ENCODE results near the gene FRS2. TPM values are rescaled to one million over a fixed set of nuclear protein-coding genes. Genes with fewer than 3 reads are reported as not detected.

Gene FRS2
- total RNA-seq, 1 experiment from 2014 or later, result 23.3 TPM

DNA sequence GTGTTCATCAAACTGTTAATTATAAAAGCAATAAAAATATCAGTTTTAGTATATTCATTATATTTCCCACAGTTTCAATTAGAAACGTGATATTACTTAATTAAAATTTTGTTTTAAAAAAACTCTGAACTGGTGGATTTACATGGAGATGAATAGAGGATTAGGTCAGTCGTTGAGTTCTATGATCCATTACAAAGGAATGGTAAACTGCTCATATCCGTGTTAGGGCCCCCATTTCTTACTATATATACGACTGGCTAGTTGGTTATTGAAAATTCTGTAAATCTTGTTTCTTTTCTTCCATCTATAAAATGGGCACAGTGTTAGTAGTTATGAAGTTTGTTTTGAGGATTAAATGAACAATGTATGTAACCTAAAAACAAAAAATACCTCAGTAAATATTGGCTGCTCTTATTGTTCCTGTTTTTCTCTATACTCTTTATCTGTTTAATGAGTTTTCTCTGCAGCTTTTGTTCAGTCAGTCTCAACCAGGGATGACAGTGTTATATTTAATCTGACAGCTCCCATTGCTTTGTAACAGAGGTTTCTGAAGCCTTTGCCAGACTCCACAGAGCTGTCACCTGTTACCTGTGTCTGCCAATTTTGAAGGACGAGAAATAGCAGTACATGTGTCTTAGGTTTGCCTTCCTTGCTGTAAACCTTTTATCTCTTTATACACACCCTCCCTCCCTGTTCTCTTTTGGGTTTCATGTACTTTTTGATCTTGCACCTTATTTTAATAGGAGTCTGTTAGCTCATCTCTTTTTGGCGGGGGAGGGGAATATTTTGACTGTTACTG is 41.5 kb downstream of the FRS2 start:
- POLR2A ChIA-PET (ENCODE audit: unreplicated experiment), result no interaction called here
- no peaks in the 10 kb centered on the region for H3K27me3 ChIP-seq (ENCODE audit: insufficient read depth, low read depth)
- H3F3A ChIP-seq (ENCODE audit: insufficient read depth, low read depth), result peaks cover 6% of the 10 kb centered on the region; the same call in 1 of the 2 replicates
- CTCF ChIA-PET, result no interaction called here
- intact Hi-C loops (cut with micrococcal nuclease; ENCODE audit: unreplicated experiment), result no loop called here
- BruUV-seq (replicated peaks), result no TSS peak
- H2AFZ ChIP-seq, result no peak overlapping the region
- DNase-seq, result no peak
- no peak overlapping the region for H3K4me3 ChIP-seq
- no peaks in the 10 kb centered on the region for H3K9me3 ChIP-seq (ENCODE audit: insufficient read depth, low read depth)
- peaks cover 27% of the 10 kb centered on the region for H4K20me1 ChIP-seq (ENCODE audit: insufficient read depth)
- TF ChIP-seq, protein P1, sequence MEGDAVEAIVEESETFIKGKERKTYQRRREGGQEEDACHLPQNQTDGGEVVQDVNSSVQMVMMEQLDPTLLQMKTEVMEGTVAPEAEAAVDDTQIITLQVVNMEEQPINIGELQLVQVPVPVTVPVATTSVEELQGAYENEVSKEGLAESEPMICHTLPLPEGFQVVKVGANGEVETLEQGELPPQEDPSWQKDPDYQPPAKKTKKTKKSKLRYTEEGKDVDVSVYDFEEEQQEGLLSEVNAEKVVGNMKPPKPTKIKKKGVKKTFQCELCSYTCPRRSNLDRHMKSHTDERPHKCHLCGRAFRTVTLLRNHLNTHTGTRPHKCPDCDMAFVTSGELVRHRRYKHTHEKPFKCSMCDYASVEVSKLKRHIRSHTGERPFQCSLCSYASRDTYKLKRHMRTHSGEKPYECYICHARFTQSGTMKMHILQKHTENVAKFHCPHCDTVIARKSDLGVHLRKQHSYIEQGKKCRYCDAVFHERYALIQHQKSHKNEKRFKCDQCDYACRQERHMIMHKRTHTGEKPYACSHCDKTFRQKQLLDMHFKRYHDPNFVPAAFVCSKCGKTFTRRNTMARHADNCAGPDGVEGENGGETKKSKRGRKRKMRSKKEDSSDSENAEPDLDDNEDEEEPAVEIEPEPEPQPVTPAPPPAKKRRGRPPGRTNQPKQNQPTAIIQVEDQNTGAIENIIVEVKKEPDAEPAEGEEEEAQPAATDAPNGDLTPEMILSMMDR (conservative IDR thresholded peaks at IDR 0.05), result no peak
- TF ChIP-seq EZH2 (IDR thresholded peaks at IDR 0.05; ENCODE audit: low read depth), result no peak
- no peak overlapping the region for H3K4me2 ChIP-seq
- no peaks in the 10 kb centered on the region for H3K36me3 ChIP-seq (ENCODE audit: low read depth)
- H3K4me1 ChIP-seq (replicated peaks; ENCODE audit: insufficient read depth), result 0 out of 2 replicates have a peak, but pooled peaks cover 3% of the 10 kb centered on the region
- H3K79me2 ChIP-seq (ENCODE audit: low read depth), result peaks cover 74% of the 10 kb centered on the region
- no peak overlapping the region for H3K27ac ChIP-seq
- no peaks in the 10 kb centered on the region for H3K9me2 ChIP-seq (ENCODE audit: insufficient read depth)

GRCh38 chr12:69512820-69513219 is 42.6 kb downstream of the FRS2 start:
- intact Hi-C loops (cut with micrococcal nuclease; ENCODE audit: unreplicated experiment), result no loop called here
- H3K27me3 ChIP-seq (ENCODE audit: insufficient read depth, low read depth), result no peaks in the 10 kb centered on the region
- H3K9me2 ChIP-seq (ENCODE audit: insufficient read depth), result no peaks in the 10 kb centered on the region
- H2AFZ ChIP-seq, result no peak overlapping the region
- no peaks in the 10 kb centered on the region for H3K9me3 ChIP-seq (ENCODE audit: insufficient read depth, low read depth)
- H3K4me1 ChIP-seq (replicated peaks; ENCODE audit: insufficient read depth), result 0 out of 2 replicates have a peak, but pooled peaks cover 3% of the 10 kb centered on the region
- POLR2A ChIA-PET (ENCODE audit: unreplicated experiment), result no interaction called here
- no peak for TF ChIP-seq EZH2 (IDR thresholded peaks at IDR 0.05; ENCODE audit: low read depth)
- TF ChIP-seq, protein P1 (conservative IDR thresholded peaks at IDR 0.05), result no peak
- no peak overlapping the region for H3K27ac ChIP-seq
- H3K79me2 ChIP-seq (ENCODE audit: low read depth), result peaks cover 74% of the 10 kb centered on the region
- H3K4me2 ChIP-seq, result no peak overlapping the region
- CTCF ChIA-PET, result interaction anchor here (0.5 kb wide), 1 partner anchor 70 kb away, joined by 3 read pairs; no protein-coding TSS in a partner anchor
- H3K36me3 ChIP-seq (ENCODE audit: low read depth), result no peaks in the 10 kb centered on the region
- peaks cover 6% of the 10 kb centered on the region; the same call in 1 of the 2 replicates for H3F3A ChIP-seq (ENCODE audit: insufficient read depth, low read depth)
- BruUV-seq (replicated peaks), result no TSS peak
- H4K20me1 ChIP-seq (ENCODE audit: insufficient read depth), result peaks cover 22% of the 10 kb centered on the region
- H3K4me3 ChIP-seq, result no peak overlapping the region
- no peak for DNase-seq

GRCh38 chr12:69513297-69513696 is 43.1 kb downstream of the FRS2 start:
- Histone ChIP-seq H3K27me3 (ENCODE audit: insufficient read depth, low read depth) (no peaks in the 10 kb centered on the region), H3K27ac (no peak overlapping the region)
- CTCF ChIA-PET, result interaction anchor here (0.5 kb wide), 1 partner anchor 70 kb away, joined by 3 read pairs; no protein-coding TSS in a partner anchor

More at GRCh38 chr12:69513297-69513696, 43.1 kb downstream of the FRS2 start:
- DNase-seq, result no peak
- peaks cover 6% of the 10 kb centered on the region; the same call in 1 of the 2 replicates for H3F3A ChIP-seq (ENCODE audit: insufficient read depth, low read depth)
- intact Hi-C loops (cut with micrococcal nuclease; ENCODE audit: unreplicated experiment), result no loop called here
- TF ChIP-seq EZH2 (IDR thresholded peaks at IDR 0.05; ENCODE audit: low read depth), result no peak
- TF ChIP-seq, protein P1 (conservative IDR thresholded peaks at IDR 0.05), result no peak
- POLR2A ChIA-PET (ENCODE audit: unreplicated experiment), result no interaction called here
- no peaks in the 10 kb centered on the region for H3K9me3 ChIP-seq (ENCODE audit: insufficient read depth, low read depth)
- H3K4me3 ChIP-seq, result no peak overlapping the region
- BruUV-seq (replicated peaks), result no TSS peak
- H3K4me1 ChIP-seq (replicated peaks; ENCODE audit: insufficient read depth), result 0 out of 2 replicates have a peak, but pooled peaks cover 3% of the 10 kb centered on the region
- H3K36me3 ChIP-seq (ENCODE audit: low read depth), result no peaks in the 10 kb centered on the region
- H4K20me1 ChIP-seq (ENCODE audit: insufficient read depth), result peaks cover 22% of the 10 kb centered on the region
- H3K9me2 ChIP-seq (ENCODE audit: insufficient read depth), result no peaks in the 10 kb centered on the region
- H2AFZ ChIP-seq, result no peak overlapping the region
- no peak overlapping the region for H3K4me2 ChIP-seq
- peaks cover 74% of the 10 kb centered on the region for H3K79me2 ChIP-seq (ENCODE audit: low read depth)

Data from PC-9 (cell line).